ENCODE results near the gene SPTLC3. TPM values are rescaled to one million over a fixed set of nuclear protein-coding genes. Genes with fewer than 3 reads are reported as not detected.
A peak's percentile ranks its signal among the peaks of the same experiment; 100 is the strongest.
"Not testable (repeated sequence)": the region's sequence is repeated elsewhere in the genome, so short reads cannot be mapped to it uniquely, and the experiment has no call there.

SPTLC3 gene
- total RNA-seq, 2 experiments from 2014 or later = 1.1 to 1.3 TPM

DNA sequence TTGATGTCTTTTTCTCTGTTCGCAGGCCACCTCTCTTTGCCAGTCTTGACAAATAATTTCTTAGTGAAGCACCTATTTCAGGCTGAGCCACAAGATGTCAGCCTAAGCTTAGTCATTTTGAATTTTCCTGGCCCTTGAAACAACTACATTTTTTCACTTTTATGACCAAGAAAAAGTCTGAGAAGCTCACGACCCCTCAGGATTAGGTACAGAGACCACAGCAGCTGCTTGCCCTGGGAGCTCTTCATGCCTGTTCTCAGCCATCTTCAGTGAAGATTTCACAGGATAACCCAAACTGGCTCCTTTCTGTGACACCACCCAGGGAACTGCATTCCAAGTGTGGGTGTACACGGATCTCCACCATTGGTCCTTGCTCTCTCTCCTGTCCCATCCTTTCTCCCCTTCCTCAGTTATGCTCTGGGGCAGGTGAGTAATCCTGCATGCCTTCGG lies 38.4 kb upstream of the SPTLC3 start:
- CTCF ChIA-PET = interaction anchor here (1.1 to 4.6 kb wide), 3 partner anchors 134 to 148 kb away, joined by 4 to 25 read pairs (median 24); no protein-coding TSS in a partner anchor
- Mint-ChIP-seq H3K36me3 (ENCODE audit: low read depth) (no peaks in the 10 kb centered on the region), H3K27me3 (no peaks in the 10 kb centered on the region), H3K27ac (no peak overlapping the region), H3K4me3 (no peak overlapping the region), H3K9me3 (ENCODE audit: low read depth) (peaks cover 3% of the 10 kb centered on the region), H3K4me1 (peaks cover 17% of the 10 kb centered on the region)
- peak; percentile 29 for DNase-seq
- intact Hi-C loops (cut with DNase I, micrococcal nuclease) = loop anchor here (1.0 to 10.0 kb wide), 4 partner anchors 33 to 1084 kb away; no protein-coding TSS in a partner anchor
- POLR2A ChIA-PET = no interaction called here
- no peak for ATAC-seq

DNA sequence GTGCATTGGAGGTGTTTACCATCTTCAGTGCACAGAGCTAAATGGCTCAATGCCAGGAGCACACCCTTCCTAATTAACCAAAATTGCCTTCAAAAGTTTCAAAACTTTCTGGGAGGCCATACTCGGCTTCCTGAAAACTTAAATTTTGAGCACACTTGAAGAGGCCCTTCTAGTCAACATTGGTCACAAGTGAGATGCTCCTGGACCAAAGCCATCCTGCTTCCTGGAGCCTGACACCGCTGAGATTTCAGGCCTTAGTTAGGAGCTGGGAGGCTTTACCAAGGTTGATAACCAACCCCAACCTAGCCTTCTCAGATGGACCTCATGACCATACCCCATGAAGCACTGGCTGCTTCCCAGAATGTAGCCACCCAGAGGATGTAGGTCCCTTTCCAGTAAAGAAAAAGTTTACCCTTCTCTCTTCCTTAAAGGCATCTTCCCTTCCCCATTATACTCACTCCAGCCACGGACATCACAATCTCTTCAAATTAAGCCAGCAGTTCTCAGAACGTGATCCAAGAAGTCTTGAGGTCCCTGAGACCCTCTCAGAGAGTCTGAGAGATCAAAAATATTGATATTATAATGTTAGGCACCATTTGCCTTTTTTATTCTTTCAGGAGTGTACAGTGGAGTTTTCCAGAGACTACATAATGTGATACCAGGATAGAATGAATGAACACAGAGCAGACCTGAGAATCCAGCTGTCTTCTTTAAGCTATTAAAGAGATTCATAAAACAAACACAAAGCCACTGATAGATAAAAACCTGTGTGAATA lies 32.8 kb upstream of the SPTLC3 start:
- H3K36me3 Mint-ChIP-seq (ENCODE audit: low read depth) = no peaks in the 10 kb centered on the region
- H3K4me1 Mint-ChIP-seq = no peaks in the 10 kb centered on the region
- no peak overlapping the region for H3K27ac Mint-ChIP-seq
- ChIA-PET POLR2A (no interaction called here), CTCF (interaction anchor here (0.6 to 1.3 kb wide), 4 partner anchors 51 to 1786 kb away, joined by 3 to 4 read pairs (median 3); no protein-coding TSS in a partner anchor)
- ATAC-seq (no peak), DNase-seq (no peak)
- intact Hi-C loops (cut with DNase I, micrococcal nuclease) = loop anchor here in 1 of 2 experiments (10.0 kb wide), 1 partner anchor 1079 kb away; no protein-coding TSS in a partner anchor
- H3K27me3 Mint-ChIP-seq = peaks cover 6% of the 10 kb centered on the region
- H3K9me3 Mint-ChIP-seq (ENCODE audit: low read depth) = no peaks in the 10 kb centered on the region
- no peak overlapping the region for H3K4me3 Mint-ChIP-seq

DNA sequence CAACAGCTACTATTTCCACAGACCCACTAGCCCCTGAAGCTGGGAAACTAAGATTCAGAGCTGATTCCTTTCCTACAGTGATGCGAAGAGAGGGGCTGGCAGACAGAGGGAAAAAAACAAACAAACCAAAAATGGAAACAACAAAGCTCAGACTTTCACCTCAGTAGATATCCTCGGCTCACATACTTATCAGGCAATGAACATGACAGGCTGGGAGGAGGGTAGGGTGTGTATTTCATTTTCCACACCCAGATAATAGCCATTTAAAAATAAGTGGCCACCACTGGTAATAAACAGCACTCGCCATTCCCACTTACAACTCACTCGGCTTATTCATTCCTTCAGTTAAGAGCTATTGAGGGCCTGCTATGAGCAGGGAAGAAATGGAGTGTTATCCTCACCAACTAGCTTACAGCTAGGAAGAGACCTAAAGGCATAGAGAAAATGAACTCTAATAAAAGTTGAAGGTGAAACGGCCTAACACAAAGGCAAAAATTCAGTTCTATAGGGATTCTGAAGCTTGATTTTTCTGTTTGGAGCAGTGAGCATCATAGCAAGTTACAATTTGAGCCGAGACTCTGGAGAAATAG lies 32.0 kb upstream of the SPTLC3 start:
- intact Hi-C loops (cut with DNase I, micrococcal nuclease) = loop anchor here in 1 of 2 experiments (10.0 kb wide), 1 partner anchor 1078 kb away; no protein-coding TSS in a partner anchor
- ChIA-PET POLR2A (no interaction called here), CTCF (interaction anchor here (0.6 to 1.3 kb wide), 4 partner anchors 52 to 1785 kb away, joined by 3 to 4 read pairs (median 3); no protein-coding TSS in a partner anchor)
- H3K27me3 Mint-ChIP-seq = peaks cover 6% of the 10 kb centered on the region
- no peaks in the 10 kb centered on the region for H3K9me3 Mint-ChIP-seq (ENCODE audit: low read depth)
- H3K4me3 Mint-ChIP-seq = no peak overlapping the region
- DNase-seq (no peak), ATAC-seq (no peak)
- H3K27ac Mint-ChIP-seq = no peak overlapping the region
- no peaks in the 10 kb centered on the region for H3K4me1 Mint-ChIP-seq
- no peaks in the 10 kb centered on the region for H3K36me3 Mint-ChIP-seq (ENCODE audit: low read depth)

DNA sequence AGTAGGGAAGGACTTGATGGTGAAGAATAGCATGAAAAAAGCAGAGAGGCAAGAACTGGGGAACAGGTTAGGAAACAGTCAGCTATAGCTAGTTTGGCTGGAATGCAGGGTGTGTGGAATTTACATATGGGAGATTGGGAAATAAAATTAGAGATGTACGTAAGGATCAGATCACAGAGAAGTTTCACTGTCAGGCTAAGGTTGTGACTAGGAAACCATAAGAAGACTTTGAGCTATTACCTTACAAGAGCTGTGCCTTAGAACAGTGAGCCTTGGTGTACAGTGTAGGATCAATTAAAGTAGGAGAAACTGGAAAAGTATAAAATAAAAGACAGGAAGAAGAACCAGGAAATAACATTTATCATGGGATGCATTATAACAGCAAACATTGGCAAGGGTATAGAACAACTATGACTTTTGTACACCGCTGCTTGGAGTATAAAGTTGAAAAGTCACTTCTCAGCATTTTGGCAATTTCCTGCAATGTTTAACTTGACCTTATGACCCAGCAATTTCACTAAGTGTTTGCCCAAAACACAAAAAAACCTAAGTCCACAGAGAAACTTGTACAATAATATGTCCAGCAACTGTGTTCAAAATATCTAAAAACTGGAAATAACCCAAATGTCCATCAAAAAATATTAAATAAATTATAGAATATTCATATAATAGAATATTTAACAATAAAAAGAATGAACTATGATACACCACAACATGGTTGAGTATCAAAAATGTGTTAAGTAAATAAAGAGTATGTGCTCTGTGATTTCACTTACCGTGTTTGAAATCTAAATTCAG lies 31.2 kb upstream of the SPTLC3 start:
- H3K27ac Mint-ChIP-seq = no peak overlapping the region
- CTCF ChIA-PET = interaction anchor here (1.1 kb wide), 1 partner anchor 53 kb away, joined by 3 read pairs; no protein-coding TSS in a partner anchor
- POLR2A ChIA-PET = no interaction called here
- no peaks in the 10 kb centered on the region for H3K9me3 Mint-ChIP-seq (ENCODE audit: low read depth)
- H3K4me3 Mint-ChIP-seq = no peak overlapping the region
- ATAC-seq (no peak), DNase-seq (no peak)
- intact Hi-C loops (cut with DNase I, micrococcal nuclease) = loop anchor here in 1 of 2 experiments (10.0 kb wide), 1 partner anchor 1077 kb away; no protein-coding TSS in a partner anchor
- H3K4me1 Mint-ChIP-seq = no peaks in the 10 kb centered on the region
- H3K27me3 Mint-ChIP-seq = peaks cover 6% of the 10 kb centered on the region
- no peaks in the 10 kb centered on the region for H3K36me3 Mint-ChIP-seq (ENCODE audit: low read depth)

DNA sequence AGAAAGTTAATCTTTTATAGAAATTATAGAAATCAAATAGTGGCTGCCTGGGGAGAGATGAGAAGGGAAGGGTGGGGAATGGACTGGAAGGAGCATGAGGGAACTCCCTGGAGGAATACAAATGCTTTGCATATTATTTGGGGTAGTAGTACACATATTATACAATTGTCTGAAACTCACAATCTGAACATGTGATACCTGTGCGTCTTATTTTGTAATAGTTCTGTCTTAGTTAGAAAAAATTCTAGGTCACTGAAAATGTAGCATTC lies 30.7 kb upstream of the SPTLC3 start:
- intact Hi-C loops (cut with DNase I, micrococcal nuclease) = loop anchor here in 1 of 2 experiments (10.0 kb wide), 1 partner anchor 1077 kb away; no protein-coding TSS in a partner anchor
- ATAC-seq (no peak), DNase-seq (no peak)
- H3K27ac Mint-ChIP-seq = no peak overlapping the region
- ChIA-PET POLR2A (no interaction called here), CTCF (no interaction called here)
- H3K27me3 Mint-ChIP-seq = peaks cover 6% of the 10 kb centered on the region
- H3K36me3 Mint-ChIP-seq (ENCODE audit: low read depth) = no peaks in the 10 kb centered on the region
- H3K4me1 Mint-ChIP-seq = no peaks in the 10 kb centered on the region
- no peaks in the 10 kb centered on the region for H3K9me3 Mint-ChIP-seq (ENCODE audit: low read depth)
- H3K4me3 Mint-ChIP-seq = no peak overlapping the region

DNA sequence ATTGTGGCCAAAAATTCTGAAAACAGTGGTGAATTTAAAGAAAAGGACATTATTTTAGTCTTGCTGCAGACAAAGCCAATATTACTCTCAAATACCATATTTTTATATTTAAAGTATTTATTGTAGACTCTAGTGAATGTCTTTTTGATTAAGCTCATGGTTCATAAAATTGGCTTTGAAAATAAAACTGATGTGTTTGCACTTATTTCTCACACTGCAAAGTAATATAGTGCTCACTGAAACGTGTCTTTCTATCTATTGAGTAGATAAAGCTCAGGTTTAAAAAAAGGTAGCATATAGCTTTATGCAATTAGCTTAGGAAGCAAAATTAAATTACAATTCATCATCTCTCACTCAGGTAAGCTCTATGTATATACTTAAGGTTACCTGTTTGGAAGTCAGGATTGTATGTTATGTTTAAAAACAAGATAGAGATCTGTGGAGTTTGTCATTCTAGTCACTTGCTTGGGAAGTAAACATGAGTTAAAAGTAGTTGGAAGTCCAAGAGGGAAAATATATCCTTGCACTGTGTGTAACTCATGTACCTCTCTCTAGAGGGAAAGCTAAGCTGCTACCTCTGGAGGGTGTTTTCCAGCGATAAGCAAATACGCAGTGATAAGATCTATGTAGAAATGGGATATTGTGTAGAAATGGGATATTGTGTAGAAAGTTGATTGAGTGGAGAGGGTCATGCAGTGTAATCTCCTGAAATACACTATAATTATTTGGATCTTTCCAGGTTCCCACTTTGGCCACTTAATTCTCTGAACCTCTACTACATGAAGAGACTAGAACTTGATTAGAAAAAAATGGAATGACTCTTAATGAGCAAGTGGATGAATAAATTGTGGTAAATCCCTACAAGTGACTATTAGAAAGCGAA lies 29.9 kb upstream of the SPTLC3 start:
- intact Hi-C loops (cut with DNase I, micrococcal nuclease) = loop anchor here in 1 of 2 experiments (10.0 kb wide), 1 partner anchor 1076 kb away; no protein-coding TSS in a partner anchor
- Mint-ChIP-seq H3K4me3 (no peak overlapping the region), H3K36me3 (ENCODE audit: low read depth) (no peaks in the 10 kb centered on the region), H3K9me3 (ENCODE audit: low read depth) (no peaks in the 10 kb centered on the region), H3K27ac (no peak overlapping the region), H3K27me3 (peaks cover 6% of the 10 kb centered on the region), H3K4me1 (no peaks in the 10 kb centered on the region)
- DNase-seq (no peak), ATAC-seq (no peak)
- ChIA-PET POLR2A (no interaction called here), CTCF (interaction anchor here (0.9 kb wide), 1 partner anchor 10 kb away, joined by 4 read pairs; no protein-coding TSS in a partner anchor)

DNA sequence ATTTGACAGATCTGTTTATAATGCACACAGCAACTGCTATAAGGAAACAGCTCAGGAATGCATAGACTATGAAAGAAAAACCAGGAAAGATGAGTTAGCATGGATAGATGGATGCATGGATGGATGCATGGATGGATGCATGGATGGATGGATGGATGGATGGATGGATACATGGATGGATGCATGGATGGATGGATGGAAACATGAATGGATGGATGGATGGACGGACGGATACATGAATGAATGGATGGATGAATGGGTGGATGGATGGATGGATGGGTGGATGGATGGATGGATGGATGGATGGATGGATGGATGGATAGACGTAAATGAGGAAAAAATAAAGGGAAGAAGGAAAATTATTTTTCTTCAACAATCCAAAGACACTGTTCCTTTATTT lies 29.1 kb upstream of the SPTLC3 start:
- H3K9me3 Mint-ChIP-seq (ENCODE audit: low read depth); H3K4me1 Mint-ChIP-seq; ATAC-seq; POLR2A ChIA-PET; CTCF ChIA-PET; H3K36me3 Mint-ChIP-seq (ENCODE audit: low read depth); H3K4me3 Mint-ChIP-seq; H3K27me3 Mint-ChIP-seq; DNase-seq; H3K27ac Mint-ChIP-seq: not testable (repeated sequence)
- intact Hi-C loops (cut with DNase I, micrococcal nuclease) = loop anchor here in 1 of 2 experiments (10.0 kb wide), 1 partner anchor 1075 kb away; no protein-coding TSS in a partner anchor

DNA sequence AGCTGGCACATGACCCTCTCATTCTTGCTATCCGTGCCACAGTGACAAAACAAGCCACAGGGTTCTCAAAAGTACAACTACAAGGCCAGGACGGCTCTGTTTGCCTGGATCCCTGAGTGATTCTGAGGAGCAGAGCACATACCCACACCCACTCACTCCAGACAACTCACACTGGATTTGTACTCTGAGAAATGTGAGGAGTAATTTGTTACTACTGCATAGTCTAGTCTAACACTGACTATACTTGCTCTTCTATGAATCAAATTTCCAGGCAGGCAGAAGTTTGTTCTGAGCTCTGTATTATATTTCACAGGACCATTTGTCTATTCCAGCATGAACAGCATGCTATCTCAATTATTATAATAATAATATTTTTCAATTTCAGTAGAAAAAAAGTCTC lies 26.7 kb upstream of the SPTLC3 start:
- intact Hi-C loops (cut with DNase I, micrococcal nuclease) = no loop called here
- Mint-ChIP-seq H3K4me3 (no peak overlapping the region), H3K27ac (no peak overlapping the region), H3K27me3 (peaks cover 6% of the 10 kb centered on the region), H3K9me3 (ENCODE audit: low read depth) (no peaks in the 10 kb centered on the region), H3K4me1 (no peaks in the 10 kb centered on the region), H3K36me3 (ENCODE audit: low read depth) (no peaks in the 10 kb centered on the region)
- ChIA-PET CTCF (interaction anchor here (1.5 kb wide), 1 partner anchor 9 kb away, joined by 3 read pairs; no protein-coding TSS in a partner anchor), POLR2A (no interaction called here)
- ATAC-seq = no peak
- DNase-seq = no peak

DNA sequence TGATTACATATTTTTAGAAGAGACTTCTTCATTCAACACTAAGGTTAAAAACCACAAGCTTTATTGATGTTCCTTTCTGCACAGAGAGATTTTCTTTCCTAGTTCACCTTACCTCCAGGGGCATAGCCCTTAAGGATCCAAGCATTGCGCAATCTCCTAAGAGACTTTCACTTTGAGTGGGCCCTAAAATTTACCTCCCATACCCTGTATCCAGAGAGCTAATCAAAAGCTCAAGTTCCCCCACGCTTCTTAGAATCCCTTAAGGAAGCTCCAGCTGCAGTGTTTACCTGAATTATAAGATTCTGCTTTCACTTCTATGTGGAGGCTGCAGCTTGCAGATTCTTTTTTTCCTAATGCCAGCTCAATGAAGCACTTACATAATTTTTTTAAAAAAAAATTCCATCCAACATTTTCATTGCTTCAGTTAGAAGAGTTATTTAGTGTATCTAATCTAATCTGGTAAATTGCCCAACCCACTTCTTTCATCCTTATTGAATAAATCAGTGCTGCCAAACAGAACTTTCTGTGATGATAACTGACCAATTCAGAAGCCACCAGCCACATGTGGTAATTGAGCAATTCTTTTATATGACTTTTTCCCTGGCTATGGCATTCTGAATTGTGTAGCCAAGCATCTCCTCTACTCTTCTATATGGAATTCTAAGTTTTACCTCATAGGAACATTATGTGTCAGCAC lies 24.6 kb upstream of the SPTLC3 start:
- CTCF ChIA-PET = interaction anchor here (0.6 to 1.2 kb wide), 3 partner anchors 12 to 133 kb away, joined by 3 read pairs; no protein-coding TSS in a partner anchor
- Mint-ChIP-seq H3K9me3 (ENCODE audit: low read depth) (no peaks in the 10 kb centered on the region), H3K27me3 (peaks cover 7% of the 10 kb centered on the region), H3K27ac (no peak overlapping the region), H3K36me3 (ENCODE audit: low read depth) (no peaks in the 10 kb centered on the region), H3K4me1 (no peaks in the 10 kb centered on the region), H3K4me3 (no peak overlapping the region)
- DNase-seq (no peak), ATAC-seq (no peak)
- intact Hi-C loops (cut with DNase I, micrococcal nuclease) = no loop called here
- POLR2A ChIA-PET = no interaction called here

GRCh38 chr20:12984863-12985262 lies 23.9 kb upstream of the SPTLC3 start:
- ChIA-PET CTCF (no interaction called here), POLR2A (interaction anchor here (0.7 kb wide), 1 partner anchor 47 kb away, joined by 3 read pairs; no protein-coding TSS in a partner anchor)
- intact Hi-C loops (cut with DNase I, micrococcal nuclease) = no loop called here
- no peaks in the 10 kb centered on the region for H3K36me3 Mint-ChIP-seq (ENCODE audit: low read depth)
- H3K27ac Mint-ChIP-seq = no peak overlapping the region
- no peak for ATAC-seq
- H3K4me3 Mint-ChIP-seq = no peak overlapping the region
- H3K27me3 Mint-ChIP-seq = peaks cover 3% of the 10 kb centered on the region
- H3K4me1 Mint-ChIP-seq = no peaks in the 10 kb centered on the region
- no peaks in the 10 kb centered on the region for H3K9me3 Mint-ChIP-seq (ENCODE audit: low read depth)
- DNase-seq = no peak

Data from activated CD4-positive, alpha-beta T cell treated with anti-CD3 and anti-CD28 coated beads for 36 hours (primary cell).